Loucy (cell line): ENCODE data around the gene MYH10.

Experiments used
- H2AFZ ChIP-seq: fragments of 200-600 bp; sonication (generic); 2 replicates; pipeline ENCODE4 v1.6.0; 2016; ENCODE audit warnings: antibody characterized with exemption, mild to moderate bottlenecking, low read length, moderate library complexity
- H3F3A ChIP-seq: fragments of 200-600 bp; 2 replicates; pipeline ENCODE4 v1.6.0; 2016; ENCODE audit warnings: antibody characterized with exemption, low read depth, mild to moderate bottlenecking
- H3K27me3 ChIP-seq: fragments of 200-600 bp; sonication (generic); 2 replicates; pipeline ENCODE4 v1.6.1; 2014; ENCODE audit warnings: low read length, mild to moderate bottlenecking; ENCODE audit not compliant: insufficient read depth, poor library complexity, severe bottlenecking
- H3K36me3 ChIP-seq: fragments of 200-600 bp; sonication (generic); 2 replicates; pipeline ENCODE4 v1.6.1; 2016; ENCODE audit warnings: low read length; ENCODE audit not compliant: insufficient read depth
- H3K4me1 ChIP-seq: fragments of 200-600 bp; sonication (generic); 2 replicates; pipeline ENCODE4 v1.5.1; 2014; ENCODE audit warnings: low read length, mild to moderate bottlenecking; ENCODE audit not compliant: insufficient read depth, poor library complexity, severe bottlenecking
- H3K4me2 ChIP-seq: fragments of 200-600 bp; sonication (generic); 2 replicates; pipeline ENCODE4 v1.6.0; 2014; ENCODE audit warnings: antibody characterized with exemption, low read length, low read depth, mild to moderate bottlenecking; ENCODE audit not compliant: poor library complexity, severe bottlenecking
- H3K4me3 ChIP-seq: fragments of 200-600 bp; sonication (generic); 2 replicates; pipeline ENCODE4 v1.5.1; 2014; ENCODE audit warnings: low read length, mild to moderate bottlenecking, mixed read lengths; ENCODE audit not compliant: poor library complexity, severe bottlenecking
- H3K79me2 ChIP-seq: fragments of 200-600 bp; sonication (generic); 2 replicates; pipeline ENCODE4 v1.6.1; 2014; ENCODE audit warnings: low read length; ENCODE audit not compliant: insufficient read depth
- H3K9ac ChIP-seq: fragments of 200-600 bp; sonication (generic); 2 replicates; pipeline ENCODE4 v1.6.0; 2014; ENCODE audit warnings: mild to moderate bottlenecking, low read depth, low read length, moderate library complexity; ENCODE audit not compliant: poor library complexity, severe bottlenecking
- H3K9me2 ChIP-seq: fragments of 200-600 bp; sonication (generic); replicated peaks from 2 replicates; pipeline ENCODE4 v1.6.1; 2016; ENCODE audit warnings: low read depth, low read length, mixed read lengths
- H3K9me3 ChIP-seq: fragments of 200-600 bp; sonication (generic); 2 replicates; pipeline ENCODE4 v1.6.1; 2014; ENCODE audit warnings: mild to moderate bottlenecking, antibody characterized with exemption, low read length, low read depth; ENCODE audit not compliant: insufficient read depth
- H4K20me1 ChIP-seq: fragments of 200-600 bp; sonication (generic); 2 replicates; pipeline ENCODE4 v1.6.0; 2014; ENCODE audit warnings: antibody characterized with exemption, low read length, mild to moderate bottlenecking; ENCODE audit not compliant: insufficient read depth, poor library complexity, severe bottlenecking
- EZH2phosphoT487 ChIP-seq: fragments of 200-600 bp; IDR thresholded peaks from 2 replicates; pipeline ENCODE4 v1.6.1; 2018; ENCODE audit warnings: antibody characterized with exemption, mild to moderate bottlenecking, moderate library complexity, borderline replicate concordance
- TF ChIP-seq, protein P1 (sequence below): fragments of 200-600 bp; sonication (generic); conservative IDR thresholded peaks from 2 replicates; pipeline ENCODE4 v1.5.1; 2014; ENCODE audit warnings: mild to moderate bottlenecking, antibody characterized with exemption, low read length

Gene MYH10

DNA sequence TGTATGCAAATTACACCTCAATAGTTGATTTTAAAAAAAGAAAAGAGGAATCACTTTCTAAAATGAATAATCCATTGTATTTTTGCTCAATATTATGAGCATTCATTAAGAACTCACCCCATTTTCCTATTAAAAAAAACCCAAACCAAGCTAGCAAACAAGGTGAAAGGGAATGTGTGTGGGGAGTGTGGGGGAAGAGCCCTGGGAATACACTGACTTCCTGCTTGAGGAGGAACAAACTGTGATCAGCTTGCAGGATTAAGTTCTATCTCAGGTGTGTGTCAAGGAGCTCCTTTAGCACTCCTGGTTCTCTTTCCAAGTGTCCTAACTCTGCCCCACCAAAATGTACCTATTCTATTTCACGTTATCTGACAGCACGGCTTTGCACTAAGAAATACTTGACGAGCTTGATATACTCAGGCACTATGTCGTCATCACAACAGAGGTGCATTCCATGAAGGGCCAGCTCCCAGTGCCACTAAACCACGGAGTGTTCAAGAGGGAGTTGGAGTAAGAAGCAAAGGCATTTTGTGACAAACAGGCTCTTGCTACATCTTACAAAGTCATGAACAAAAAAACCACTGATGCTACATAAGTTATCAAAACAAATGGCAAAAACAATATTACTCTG, 73.2 kb downstream of the MYH10 start:
- Histone ChIP-seq H3K9me2 (no peaks in the 10 kb centered on the region), H2AFZ (no peak overlapping the region), H3K4me1 (no peaks in the 10 kb centered on the region), H4K20me1 (no peaks in the 10 kb centered on the region), H3K27me3 (no peaks in the 10 kb centered on the region), H3F3A (no peaks in the 10 kb centered on the region), H3K36me3 (peaks cover 32% of the 10 kb centered on the region; the same call in 1 of the 2 replicates), H3K4me2 (no peak overlapping the region), H3K79me2 (no peaks in the 10 kb centered on the region), H3K9ac (no peak overlapping the region), H3K4me3 (no peak overlapping the region), H3K9me3 (no peaks in the 10 kb centered on the region)
- TF ChIP-seq EZH2phosphoT487: no peak
- TF ChIP-seq, protein P1, sequence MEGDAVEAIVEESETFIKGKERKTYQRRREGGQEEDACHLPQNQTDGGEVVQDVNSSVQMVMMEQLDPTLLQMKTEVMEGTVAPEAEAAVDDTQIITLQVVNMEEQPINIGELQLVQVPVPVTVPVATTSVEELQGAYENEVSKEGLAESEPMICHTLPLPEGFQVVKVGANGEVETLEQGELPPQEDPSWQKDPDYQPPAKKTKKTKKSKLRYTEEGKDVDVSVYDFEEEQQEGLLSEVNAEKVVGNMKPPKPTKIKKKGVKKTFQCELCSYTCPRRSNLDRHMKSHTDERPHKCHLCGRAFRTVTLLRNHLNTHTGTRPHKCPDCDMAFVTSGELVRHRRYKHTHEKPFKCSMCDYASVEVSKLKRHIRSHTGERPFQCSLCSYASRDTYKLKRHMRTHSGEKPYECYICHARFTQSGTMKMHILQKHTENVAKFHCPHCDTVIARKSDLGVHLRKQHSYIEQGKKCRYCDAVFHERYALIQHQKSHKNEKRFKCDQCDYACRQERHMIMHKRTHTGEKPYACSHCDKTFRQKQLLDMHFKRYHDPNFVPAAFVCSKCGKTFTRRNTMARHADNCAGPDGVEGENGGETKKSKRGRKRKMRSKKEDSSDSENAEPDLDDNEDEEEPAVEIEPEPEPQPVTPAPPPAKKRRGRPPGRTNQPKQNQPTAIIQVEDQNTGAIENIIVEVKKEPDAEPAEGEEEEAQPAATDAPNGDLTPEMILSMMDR: no peak

DNA sequence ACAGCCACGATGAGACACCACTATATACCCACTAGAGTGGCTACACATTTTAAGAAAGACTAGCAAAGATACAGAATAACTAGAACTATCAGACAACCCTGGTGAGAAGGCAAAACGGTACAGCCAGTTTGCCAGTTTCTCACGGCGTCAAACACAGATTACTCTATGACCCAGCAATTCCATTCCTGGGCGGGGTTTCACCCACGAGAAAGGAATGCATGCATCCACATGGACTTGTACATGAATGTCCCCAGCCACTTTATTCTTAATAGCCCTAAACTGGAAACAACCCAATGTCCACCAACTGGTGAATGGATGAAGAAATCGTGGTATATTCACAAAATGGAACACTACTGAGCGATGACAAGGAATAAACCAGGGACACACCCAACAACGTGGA, 74.5 kb downstream of the MYH10 start:
- no peak overlapping the region for H3K4me3 ChIP-seq
- H3K36me3 ChIP-seq: peaks cover 31% of the 10 kb centered on the region; the same call in 1 of the 2 replicates
- H3K79me2 ChIP-seq: no peaks in the 10 kb centered on the region
- no peaks in the 10 kb centered on the region for H3K27me3 ChIP-seq
- no peaks in the 10 kb centered on the region for H4K20me1 ChIP-seq
- no peak overlapping the region for H3K9ac ChIP-seq
- no peaks in the 10 kb centered on the region for H3F3A ChIP-seq
- no peak overlapping the region for H2AFZ ChIP-seq
- H3K4me2 ChIP-seq: no peak overlapping the region
- H3K9me3 ChIP-seq: no peaks in the 10 kb centered on the region
- TF ChIP-seq, protein P1: no peak
- TF ChIP-seq EZH2phosphoT487: no peak
- no peaks in the 10 kb centered on the region for H3K9me2 ChIP-seq
- no peaks in the 10 kb centered on the region for H3K4me1 ChIP-seq

DNA sequence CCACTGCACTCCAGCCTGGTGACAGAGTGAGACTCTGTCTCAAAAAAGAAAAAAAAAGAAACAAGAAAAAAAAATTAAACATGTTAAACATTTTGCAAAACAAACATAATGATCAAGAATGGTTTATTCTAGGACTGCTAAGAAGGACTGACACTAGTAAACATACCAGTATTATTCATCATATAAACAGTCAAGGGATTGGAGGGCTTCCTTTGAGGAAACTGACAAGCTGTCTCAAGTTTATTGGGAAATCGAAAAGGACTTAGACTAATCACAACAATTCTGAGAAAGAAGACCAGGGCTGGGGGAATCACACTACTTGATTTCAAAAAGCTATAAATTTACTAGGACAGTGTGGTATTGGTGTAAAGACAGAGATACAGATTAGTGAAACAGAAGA, 75.5 kb downstream of the MYH10 start:
- no peak overlapping the region for H3K9ac ChIP-seq
- H3K36me3 ChIP-seq: peaks cover 26% of the 10 kb centered on the region; the same call in 1 of the 2 replicates

More for the DNA sequence above, 75.5 kb downstream of the MYH10 start:
- Histone ChIP-seq H3K4me3 (no peak overlapping the region), H3F3A (no peaks in the 10 kb centered on the region), H2AFZ (no peak overlapping the region), H4K20me1 (no peaks in the 10 kb centered on the region), H3K4me2 (no peak overlapping the region), H3K4me1 (no peaks in the 10 kb centered on the region), H3K79me2 (no peaks in the 10 kb centered on the region), H3K9me3 (no peaks in the 10 kb centered on the region), H3K9me2 (no peaks in the 10 kb centered on the region), H3K27me3 (no peaks in the 10 kb centered on the region)
- TF ChIP-seq, protein P1: no peak
- TF ChIP-seq EZH2phosphoT487: no peak
